Uterus (tissue), 2 donors: ENCODE measurements around the gene MINDY3.

Experiments
- CTCF ChIP-seq, 4 experiments: fragments of 200-600 bp in 2 of 4; fragments of 450-650 bp in 2 of 4; sonication (generic) in 2 of 4; IDR thresholded peaks; one replicate each; pipeline ENCODE4 v1.5.1; 2016 to 2019; ENCODE audit warnings: antibody characterized with exemption in 4 of 4, mild to moderate bottlenecking in 2 of 4, moderate library complexity in 1 of 4
- POLR2A ChIP-seq, 2 donors: fragments of 450-650 bp; IDR thresholded peaks; one replicate each; pipeline ENCODE4 v1.6.1; 2016; ENCODE audit warnings: antibody characterized with exemption in 2 of 2, mild to moderate bottlenecking in 1 of 2, moderate library complexity in 1 of 2

- TF ChIP-seq CTCF (IDR thresholded peaks at IDR 0.05) (no peak), POLR2A (IDR thresholded peaks at IDR 0.05) (no peak)
Measured at GRCh38 chr10:15856328-15857015, 3.8 kb downstream of the MINDY3 start.
